Measurements from ENCODE around the gene CNTNAP5.

The CNTNAP5 gene

GRCh38 chr2:124542932-124543640, 518.0 kb downstream of the CNTNAP5 start:
- no peak for DNase-seq (ENCODE audit: low read depth, low spot score)

DNA sequence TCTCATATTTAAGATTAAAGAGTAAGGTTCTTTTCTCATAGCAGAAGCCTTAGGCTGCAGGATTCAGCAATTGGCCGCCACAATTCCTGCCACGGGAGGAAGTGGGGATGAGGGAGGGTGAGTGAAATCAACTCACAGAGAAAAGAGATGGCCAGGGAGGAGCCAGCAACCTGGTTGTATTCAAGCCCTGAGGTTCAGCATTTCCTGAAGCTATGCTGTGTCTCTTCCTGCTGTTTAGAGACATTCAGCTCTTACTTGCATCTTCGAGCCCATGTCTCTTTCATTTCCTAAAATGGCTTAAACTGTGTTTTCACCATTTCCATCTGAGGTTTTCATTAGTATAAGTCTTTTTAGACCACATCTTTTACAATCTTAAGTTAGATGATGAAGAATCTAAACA, 522.6 kb downstream of the CNTNAP5 start:
- DNase-seq (ENCODE audit: low read depth, low spot score), result no peak

- no peak for DNase-seq (ENCODE audit: low read depth, low spot score)
These were observed 533.3 kb downstream of the CNTNAP5 start for GRCh38 chr2:124558277-124558905.

DNA sequence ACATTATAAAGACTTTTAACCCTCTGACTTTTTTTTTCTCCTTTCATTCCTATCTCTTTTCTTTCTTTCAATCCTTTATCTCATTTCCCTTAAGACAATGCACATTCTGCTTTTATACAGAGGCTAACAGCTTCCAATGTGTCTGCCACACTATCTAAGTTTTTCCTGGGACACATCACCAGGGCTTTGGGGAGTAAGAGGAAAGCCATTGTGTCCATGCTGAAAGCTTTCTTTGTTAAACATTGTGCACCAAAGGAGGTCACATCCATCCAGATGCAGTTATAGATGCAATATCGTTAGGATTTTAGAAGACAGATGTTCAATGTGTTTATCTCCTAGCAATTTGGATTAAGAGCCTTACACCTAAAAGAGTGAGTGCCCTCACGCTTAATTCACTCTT, 534.1 kb downstream of the CNTNAP5 start:
- no peak for DNase-seq (ENCODE audit: low read depth, low spot score)

GRCh38 chr2:124560592-124561112, 535.6 kb downstream of the CNTNAP5 start:
- no peak for DNase-seq (ENCODE audit: low read depth, low spot score)

DNA sequence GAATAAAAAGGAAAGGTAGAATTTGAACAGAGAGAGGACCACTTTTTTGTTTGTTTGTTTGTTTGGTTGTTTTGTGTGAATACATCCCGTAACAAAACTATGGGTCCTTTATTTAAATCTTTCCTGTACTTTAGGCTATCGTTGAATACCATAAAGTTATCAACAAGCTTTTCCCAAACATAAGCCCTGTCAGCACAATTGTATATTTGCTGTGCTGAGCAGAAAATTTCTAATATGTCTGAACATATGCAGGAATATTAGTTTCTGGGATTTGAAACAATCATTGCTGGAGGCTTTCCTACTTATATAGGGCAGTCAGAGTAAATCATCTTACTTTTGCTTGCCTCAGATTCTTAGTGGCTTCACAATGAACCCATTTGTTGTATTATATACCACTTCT, 536.4 kb downstream of the CNTNAP5 start:
- DNase-seq (ENCODE audit: low read depth, low spot score), result no peak

DNA sequence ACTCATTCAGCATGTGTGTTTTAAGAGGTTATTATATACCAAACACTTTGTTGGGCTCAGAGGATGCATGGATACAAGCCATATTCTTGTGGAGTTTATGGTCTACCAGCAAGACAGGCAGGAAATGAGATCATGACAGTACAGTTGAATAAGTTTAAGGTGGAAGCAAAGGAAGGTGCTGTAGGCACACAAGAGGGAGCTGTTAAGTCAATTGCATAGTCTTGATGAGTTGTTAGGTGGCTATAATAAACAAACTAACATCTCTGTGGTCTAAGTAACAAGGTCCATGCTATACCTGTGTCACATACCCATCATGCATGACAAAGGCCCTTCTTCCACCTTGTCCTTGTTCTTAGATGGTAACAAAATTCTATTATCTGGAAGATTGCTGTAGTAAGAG, 538.3 kb downstream of the CNTNAP5 start:
- DNase-seq (ENCODE audit: low read depth, low spot score), result no peak

DNA sequence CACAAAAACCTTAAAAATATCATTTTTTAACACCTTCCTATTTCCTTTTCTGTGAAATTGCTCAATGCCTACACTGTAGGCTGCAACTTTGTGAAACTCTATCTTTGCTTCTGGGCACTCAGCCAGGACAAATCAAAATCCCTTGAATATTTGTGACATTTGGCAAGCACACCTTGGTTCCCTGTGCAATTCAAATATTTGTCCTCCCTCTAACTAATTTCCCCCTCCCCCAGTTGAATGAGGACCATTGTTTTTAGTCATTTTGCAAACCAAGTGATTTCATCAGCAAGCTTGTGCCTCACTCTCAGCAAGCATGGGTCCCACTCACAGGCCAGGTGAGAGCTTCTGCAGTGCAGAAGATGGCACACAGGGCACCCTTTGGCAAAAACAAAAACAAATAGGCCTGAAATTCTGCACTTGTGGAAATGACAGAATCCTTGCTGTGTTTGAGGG, 541.5 kb downstream of the CNTNAP5 start:
- no peak for DNase-seq (ENCODE audit: low read depth, low spot score)

DNA sequence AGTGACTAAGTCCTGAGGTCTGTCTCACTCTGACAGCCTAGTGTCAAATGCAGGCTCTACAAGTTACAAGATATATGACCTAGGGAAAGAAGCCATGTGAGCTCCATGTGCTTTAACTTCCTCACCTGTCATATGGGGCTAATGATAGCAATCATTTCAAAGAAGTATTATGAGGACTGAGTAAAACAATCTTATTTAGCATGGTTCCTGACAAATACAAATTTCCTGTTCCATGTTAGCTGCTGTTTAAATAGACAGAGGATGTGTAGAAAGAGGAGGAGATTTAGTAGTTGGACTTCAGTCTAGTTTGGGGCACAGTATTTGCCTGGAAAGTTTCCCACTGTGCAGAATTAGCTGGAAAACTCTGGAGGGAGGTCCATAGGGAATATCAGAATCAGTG, 545.8 kb downstream of the CNTNAP5 start:
- DNase-seq (ENCODE audit: low read depth, low spot score), result no peak

- no peak for DNase-seq (ENCODE audit: low read depth, low spot score)
These were observed 546.7 kb downstream of the CNTNAP5 start for GRCh38 chr2:124571836-124572235.

DNA sequence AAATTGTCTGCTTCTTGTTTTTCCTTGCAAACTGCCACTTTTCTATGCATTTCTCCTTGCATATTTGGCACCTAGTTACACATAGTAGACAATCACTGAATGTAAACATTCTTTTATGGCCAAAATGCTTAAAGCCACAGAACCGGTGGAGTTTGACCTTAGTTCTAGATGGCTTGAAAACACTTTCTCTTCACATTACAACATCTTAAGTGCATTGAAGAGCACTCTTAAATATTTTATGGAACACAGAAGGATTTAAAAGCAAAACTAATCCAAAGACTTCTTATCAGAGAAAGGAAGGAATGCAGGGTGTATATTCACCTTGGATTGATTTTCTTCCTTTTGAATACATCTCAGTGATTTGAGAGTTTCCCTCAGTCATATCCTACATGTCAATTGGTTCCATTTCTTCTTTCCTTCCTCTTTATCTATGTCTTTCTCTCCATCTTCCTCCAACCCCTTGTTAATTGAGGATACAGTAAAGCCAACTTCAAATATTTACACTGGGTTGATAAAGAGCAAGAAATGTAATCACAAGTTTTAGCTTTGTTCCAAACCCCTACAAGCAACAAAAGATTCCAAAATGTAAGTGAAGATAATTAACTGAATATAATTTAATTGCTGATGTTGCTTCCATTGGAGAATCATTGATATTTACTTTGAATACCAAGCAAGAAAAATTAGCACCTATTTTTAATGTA, 548.0 kb downstream of the CNTNAP5 start:
- no peak for DNase-seq (ENCODE audit: low read depth, low spot score)

GRCh38 chr2:124575497-124575896, 550.4 kb downstream of the CNTNAP5 start:
- DNase-seq (ENCODE audit: low read depth, low spot score), result no peak

DNA sequence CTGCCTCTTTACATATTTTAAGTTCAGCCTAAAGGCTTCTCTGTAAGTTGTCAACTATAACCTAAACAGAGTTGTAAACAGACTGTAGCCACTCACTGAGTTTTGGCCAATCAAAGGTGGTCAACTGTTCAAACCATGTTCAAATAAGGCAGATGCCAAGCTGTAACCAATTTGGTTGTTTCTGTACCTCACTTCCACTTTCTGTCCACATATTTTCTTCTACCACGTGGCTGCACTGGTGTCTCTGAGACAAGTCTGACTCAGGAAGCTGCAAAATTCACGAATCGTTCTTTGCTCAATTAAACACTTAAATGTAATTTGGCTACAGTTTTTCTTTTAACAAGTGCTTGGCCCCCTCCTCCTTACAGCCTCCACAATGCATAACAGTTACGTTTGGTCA, 555.2 kb downstream of the CNTNAP5 start:
- no peak for DNase-seq (ENCODE audit: low read depth, low spot score)

DNA sequence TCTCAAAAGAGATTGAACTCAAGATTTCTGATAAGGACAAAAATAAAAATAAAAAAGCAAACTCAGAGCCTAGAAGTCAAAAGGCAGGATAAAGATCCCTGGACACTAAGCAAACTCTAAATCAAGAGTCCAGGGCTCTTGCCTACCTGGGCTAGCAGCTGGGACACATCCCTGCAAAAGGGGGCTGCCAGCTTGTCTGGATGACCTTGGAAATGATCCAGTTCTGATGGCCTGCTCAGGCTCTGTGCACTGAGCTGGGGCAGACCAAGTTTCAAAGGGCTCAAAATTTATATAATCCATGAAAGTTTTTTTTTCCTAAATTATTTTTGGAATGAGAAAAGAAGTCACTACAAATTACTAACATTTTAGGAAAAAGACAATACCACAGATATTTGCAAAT, 557.3 kb downstream of the CNTNAP5 start:
- no peak for DNase-seq (ENCODE audit: low read depth, low spot score)

GRCh38 chr2:124584615-124585014, 559.5 kb downstream of the CNTNAP5 start:
- DNase-seq (ENCODE audit: low read depth, low spot score), result no peak

- DNase-seq (ENCODE audit: low read depth, low spot score), result no peak
These were observed 560.2 kb downstream of the CNTNAP5 start for GRCh38 chr2:124585277-124585676.

- DNase-seq (ENCODE audit: low read depth, low spot score), result no peak
These were observed 561.1 kb downstream of the CNTNAP5 start for GRCh38 chr2:124586210-124586609.

GRCh38 chr2:124586835-124587234, 561.7 kb downstream of the CNTNAP5 start:
- no peak for DNase-seq (ENCODE audit: low read depth, low spot score)

DNA sequence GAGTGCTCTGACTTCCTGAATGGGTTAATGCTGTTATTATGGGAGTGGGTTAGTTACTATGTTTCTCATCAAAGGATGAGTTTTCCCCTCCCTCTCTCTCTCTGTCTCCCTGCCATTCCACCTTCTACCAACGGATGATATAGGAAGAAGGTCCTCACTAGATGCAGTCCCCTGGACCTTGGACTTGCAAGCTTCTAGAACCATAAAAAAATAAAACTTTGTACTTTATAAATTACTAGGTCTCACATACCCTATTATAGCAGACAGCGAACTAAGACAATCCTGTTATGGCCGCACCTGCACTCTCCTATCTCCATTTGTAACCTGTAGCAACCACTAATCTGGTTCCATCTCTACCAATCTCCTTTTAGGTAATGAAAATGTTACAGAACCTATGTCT, 564.9 kb downstream of the CNTNAP5 start:
- no peak for DNase-seq (ENCODE audit: low read depth, low spot score)

- DNase-seq (ENCODE audit: low read depth, low spot score), result no peak
These were observed 577.7 kb downstream of the CNTNAP5 start for GRCh38 chr2:124602759-124603158.

- DNase-seq (ENCODE audit: low read depth, low spot score), result no peak
These were observed 579.9 kb downstream of the CNTNAP5 start for GRCh38 chr2:124604940-124605339.

DNA sequence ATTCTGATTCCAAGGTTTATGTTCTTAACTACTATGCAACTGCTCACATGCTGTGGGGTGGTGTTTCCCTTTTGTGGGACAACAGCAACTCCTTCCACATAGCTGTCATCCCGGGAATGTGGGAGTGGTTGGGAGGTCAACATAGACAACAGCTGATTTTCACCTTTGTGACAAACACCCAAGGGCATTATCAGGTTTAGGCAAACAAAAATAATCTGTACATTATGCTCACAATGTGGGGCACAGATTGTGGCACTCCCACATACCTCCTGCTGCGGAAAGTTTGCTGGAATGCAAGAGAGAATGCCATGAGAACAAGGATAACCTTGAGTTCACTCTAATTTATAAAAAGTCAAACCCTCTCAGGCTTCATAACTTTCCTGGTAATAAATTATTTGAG, 582.6 kb downstream of the CNTNAP5 start:
- no peak for DNase-seq (ENCODE audit: low read depth, low spot score)

DNA sequence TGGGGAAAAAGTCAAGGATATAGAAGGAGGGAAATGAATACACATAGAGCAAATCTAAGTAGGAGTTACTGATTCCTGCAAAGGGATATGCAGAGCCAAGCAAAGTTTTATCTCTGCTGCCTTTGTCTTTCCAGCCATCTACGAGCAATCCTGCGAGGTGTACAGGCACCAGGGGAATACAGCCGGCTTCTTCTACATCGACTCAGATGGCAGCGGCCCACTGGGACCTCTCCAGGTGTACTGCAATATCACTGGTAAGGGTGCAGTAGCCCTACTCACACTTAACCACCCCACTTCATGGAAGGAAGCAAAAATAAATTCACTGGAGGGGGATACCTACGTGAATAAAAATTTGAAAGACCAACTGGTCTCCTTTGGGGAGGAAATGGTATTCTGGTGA, 584.6 kb downstream of the CNTNAP5 start:
- DNase-seq (ENCODE audit: low read depth, low spot score), result no peak

Measured in smooth muscle cell of the brain vasculature (primary cell).